GM18505 (cell line): ENCODE results near the gene SDR42E2.

Experiments used
- ATAC-seq: cut with Tn5 transposase; IDR thresholded peaks from one replicate; pipeline ENCODE4 v1.9.1; 2021; ENCODE audit not compliant: unreplicated experiment
- POLR2A ChIP-seq: IDR thresholded peaks from 4 replicates; pipeline ENCODE4 v1.6.1; 2011; ENCODE audit warnings: borderline replicate concordance; ENCODE audit not compliant: insufficient read depth, insufficient read length; ENCODE audit errors: extremely low read depth

Gene SDR42E2

DNA sequence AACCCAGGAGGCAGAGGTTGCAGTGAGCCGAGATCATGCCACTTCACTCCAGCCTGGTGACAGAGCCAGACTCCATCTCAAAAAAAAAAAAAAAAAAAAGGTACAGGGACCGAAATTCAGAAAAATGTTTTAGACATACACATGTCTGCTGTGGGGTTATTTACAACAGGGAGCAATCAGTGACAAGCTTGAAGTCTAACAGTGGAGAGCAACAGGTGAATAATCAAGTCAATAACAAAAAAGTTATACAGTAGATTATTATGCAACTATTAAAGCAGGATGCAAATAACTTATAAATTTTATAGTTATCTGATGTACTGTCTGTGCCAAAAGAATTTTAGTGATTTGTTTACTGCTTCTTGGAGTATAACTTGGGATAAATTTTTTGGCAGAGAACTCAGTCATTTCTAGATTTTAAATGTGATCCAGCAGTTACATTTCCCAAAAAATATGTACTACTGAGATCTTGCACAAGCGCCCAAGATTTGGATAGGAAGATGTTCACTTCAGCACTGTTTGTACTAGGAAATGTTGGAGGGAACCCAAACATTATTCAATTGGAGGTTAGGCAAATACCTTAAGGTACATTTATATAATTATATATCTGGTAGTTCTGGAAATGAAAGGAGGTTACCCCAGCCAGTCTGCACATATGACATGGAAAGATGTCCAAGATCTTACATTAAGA is 77.9 kb downstream of the SDR42E2 start:
- TF ChIP-seq POLR2A = no peak
- ATAC-seq = no peak
